HG02642 (cell line): ENCODE data around the gene ZDHHC3.
"Not testable (repeated sequence)": the region's sequence is repeated elsewhere in the genome, so short reads cannot be mapped to it uniquely, and the experiment has no call there.

ENCODE experiments used
- ATAC-seq: cut with Tn5 transposase; IDR thresholded peaks from one replicate; pipeline ENCODE4 v1.9.1; 2021; ENCODE audit warnings: mild to moderate bottlenecking; ENCODE audit not compliant: unreplicated experiment, poor library complexity

ZDHHC3 gene

DNA sequence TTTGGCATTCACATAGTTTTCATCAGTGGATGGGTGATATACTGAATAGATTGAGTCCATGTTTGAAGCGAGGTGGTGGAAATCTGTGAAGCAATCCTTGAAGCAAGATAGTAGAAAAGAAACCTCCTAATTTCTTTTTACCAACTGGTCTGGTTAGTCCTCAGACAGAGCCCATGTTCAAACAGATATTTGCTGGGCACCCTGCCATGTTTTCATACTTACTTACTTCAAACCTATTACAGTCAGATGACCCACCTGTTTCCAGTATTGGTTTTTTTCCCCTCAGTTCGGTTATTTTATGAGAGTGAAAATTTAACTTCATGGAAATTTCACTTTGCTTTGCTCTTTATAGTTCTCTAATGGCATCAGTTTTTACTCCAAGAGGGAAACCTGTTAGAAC lies 23.8 kb upstream of the ZDHHC3 start:
- ATAC-seq, result no peak

DNA sequence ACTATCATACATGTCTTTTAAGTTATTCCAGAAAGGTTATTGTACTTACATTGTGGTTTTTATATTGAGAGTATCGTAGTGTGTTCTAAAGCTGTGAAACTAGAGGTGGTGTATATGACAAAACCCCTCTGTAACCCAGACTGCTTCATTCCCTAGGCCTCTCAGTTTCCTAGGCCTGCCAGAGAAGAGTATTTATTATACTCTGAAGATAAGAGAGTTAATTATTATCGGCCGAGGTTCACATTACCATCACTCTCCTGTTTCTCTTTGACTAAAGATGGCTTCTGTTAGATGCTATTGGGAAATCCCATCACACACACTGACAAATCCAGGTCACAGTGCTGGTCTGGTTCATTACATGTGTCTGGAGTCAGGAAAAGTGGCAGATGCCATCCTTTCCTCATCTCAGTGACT lies 20.6 kb upstream of the ZDHHC3 start:
- peak; percentile 55 for ATAC-seq

DNA sequence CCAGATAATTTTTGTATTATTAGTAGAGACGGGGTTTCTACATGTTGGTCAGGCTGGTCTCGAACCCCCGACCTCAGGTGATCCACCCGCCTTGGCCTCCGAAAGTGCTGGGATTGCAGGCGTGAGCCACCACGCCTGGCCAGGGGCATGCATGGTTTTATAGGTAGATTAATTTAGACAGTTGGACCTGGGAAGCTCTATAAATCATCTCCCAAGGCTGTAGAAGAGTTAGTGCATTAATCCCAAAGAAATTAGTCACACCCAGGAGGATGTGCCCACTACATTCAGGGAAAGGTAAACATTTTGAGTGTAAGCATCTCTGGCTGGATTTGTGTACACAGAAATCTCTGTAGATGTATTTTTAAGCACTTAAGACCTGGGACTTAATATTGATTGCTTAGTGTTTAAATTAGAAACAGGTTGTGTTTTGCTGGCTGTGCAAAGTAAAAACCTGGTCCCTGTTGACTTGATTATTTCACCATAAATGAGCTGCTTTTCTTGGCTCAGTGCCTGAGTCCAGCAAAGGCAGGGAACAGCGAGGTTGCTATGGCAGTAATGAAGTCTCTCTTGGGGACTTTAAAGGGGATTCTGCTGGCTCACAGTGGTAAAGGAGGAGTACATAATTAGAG lies 19.3 kb upstream of the ZDHHC3 start:
- no peak for ATAC-seq

DNA sequence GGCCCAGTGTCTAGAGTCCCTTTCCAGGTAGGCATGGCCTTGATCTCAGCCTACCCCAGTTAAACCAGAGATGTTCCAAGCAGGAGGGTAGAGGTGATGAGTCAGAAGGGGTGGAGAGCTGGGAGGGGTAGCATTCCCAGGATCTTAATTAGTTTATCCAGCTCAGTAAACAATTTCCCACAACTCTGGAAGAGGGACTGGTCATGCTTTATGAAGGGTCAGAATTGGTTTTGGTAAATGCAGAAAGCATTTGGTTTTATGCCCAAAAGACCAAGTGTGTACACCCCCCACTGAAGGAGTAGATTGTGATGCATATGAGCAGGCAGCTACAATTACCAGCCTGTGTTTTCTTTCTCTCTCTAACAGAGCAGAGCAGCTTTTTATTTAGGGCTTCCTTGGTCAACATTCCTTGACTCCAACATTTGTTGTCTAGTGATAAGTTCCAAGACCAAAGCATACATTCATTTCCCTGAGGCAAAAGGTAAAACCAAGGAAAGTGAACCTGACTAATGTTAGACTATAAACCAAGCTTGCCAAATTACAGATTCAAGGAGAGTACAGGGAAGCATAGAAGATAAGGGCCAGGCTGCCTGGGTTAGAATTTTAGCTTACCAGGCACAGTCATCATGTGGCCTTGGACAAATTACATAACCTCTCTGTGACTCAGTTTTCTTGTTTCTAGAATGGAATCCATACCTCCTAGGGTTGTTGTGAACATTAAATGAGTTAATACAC lies 17.7 kb upstream of the ZDHHC3 start:
- no peak for ATAC-seq

DNA sequence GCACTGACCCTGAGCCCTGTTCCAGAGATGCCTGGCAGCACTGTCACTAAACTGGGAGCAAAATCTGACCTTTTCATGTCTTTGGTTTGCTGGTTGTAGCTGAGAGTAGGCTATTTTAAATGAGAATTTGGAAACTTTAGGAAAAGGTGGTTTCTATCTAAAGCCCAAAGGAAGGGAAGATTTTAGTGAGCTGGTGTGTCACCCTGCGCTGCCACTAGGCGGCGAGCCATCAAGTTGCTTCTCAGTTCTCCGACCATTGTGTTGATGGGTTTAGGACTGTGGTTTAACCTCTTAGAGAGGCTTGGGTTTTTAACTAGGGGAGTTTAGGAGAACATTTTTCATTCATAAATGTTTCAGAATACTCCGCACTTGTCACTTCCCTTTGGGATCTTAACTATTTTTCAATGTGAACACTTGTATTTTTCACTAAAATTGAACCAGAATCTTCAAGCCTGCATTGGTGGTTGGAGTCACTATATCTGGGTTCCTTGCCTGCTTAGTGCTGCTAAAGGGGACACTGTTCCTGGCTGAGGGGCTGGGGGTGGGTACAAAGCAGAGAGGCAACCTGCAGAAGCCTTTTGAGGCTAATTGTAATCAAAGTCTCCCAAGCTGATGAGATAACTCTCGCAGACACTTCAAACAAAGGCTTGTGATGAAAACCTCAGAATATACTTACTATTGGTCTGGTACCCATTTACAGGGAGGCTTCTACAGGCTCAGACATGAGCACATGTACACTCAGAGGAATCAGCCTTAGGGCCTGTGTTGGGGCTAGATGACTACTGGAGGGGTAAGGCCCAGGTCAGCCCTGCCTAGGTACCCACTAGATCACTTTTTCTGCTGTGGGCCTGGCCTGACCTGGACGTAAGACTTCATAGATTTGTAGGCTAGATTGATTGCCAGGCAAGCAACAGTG lies 16.8 kb upstream of the ZDHHC3 start:
- ATAC-seq, result no peak

DNA sequence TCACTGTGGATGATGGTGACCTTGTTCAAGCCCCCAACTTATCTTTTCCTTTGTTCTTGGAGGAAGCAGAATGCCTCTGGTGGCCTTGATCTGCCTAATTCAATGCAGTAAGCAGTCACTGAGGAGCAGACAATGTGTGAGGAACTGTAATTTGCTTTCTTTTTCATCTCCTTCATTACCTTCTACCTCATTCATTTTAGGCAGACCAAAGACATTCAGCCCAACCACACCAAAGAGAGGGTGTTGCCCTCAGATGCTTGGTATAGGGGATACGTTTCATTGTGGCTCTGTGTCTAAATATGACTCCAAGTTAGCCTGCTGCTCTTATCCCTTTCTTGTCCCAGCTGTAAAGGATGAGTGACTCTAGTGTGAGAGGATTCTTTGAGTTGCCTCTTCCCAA lies 15.4 kb upstream of the ZDHHC3 start:
- ATAC-seq, result no peak

DNA sequence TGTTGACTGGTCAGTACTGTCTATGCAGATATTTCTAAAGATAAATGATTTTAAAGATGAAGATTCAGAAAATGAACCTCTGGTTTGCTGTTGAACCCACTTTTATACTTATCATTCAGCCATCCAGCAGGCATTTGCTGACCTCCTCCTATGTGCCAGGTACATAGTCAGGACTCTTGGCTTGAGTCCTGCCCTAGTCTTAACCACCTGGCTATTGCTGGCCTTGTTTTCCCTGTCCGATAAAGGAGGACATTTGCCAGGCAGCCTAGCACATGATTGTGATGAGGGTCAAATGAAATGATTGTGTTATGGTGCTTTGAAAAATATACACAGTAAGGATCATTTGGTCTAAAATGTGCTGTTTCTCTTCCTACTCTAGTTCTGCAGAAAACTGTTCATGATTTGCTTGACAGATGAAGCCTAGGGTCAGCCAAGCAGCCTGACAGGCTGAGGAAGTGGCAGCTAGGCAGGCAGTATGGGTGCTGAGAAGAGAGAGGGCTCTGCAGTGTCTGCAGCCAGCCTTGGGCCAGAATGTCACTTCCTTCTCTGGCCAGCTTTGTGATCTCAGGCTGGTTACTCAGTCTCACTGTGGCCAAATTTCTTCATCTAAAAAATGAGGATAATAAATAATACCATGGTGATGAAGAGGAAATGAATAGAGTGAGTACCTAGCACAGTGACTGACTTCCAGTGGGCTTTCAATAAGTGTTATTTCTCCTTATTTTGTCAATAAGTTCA lies 13.8 kb upstream of the ZDHHC3 start:
- no peak for ATAC-seq

DNA sequence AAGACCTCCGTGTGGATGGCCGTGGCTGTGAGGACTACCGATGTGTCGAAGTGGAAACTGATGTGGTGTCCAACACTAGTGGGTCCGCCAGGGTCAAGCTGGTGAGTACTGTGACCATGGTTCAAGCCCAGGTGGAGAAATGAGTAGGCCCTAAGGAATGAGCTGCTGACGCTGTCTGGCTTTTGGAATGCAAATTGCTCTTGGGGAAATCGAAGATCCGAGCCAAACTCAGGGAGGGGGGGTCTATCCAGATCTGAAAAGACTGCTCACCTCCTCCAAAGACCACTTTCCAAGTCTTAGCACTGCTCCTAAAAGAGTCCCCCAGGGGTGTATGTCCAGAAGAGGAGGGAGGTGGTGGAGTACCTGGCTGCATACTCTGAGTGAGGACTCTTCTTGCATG lies 13.2 kb upstream of the ZDHHC3 start:
- ATAC-seq, result no peak

DNA sequence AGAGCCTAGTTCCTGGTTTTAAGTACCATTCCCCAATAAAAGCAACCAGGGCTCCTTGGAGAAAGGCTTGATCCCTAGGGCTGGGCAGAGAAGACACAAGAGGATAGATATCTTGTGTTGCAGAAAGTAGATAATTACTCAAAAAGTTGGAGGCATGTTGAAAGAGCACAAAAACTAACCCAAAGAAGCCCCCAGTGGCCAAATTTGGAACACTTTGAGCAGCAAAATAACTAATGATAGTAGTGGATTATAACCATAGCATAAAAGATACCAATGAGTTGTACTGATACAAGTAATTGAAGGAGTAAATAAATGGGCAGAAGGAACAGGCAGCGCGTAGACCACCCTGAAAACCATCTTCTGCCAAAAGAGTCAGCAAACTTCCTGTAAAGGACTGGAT lies 12.1 kb upstream of the ZDHHC3 start:
- no peak for ATAC-seq

DNA sequence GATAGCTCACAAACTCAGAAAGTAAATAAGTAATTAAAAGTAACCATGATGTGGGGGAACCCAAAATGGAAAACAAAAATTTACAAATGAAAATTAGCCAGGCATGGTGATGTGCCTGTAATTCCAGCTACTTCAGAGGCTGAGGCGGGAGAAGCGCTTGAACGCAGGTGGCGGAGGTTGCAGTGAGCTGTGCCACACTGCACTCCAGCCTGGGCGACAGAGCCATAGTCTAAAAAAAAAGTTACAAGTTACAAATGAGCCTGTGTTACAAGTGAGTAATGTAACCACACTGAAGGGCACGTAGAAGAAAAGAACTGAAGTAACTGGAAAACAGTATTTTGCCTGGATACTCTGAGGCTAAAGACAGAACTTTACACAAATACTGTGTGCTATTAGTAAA lies 11.4 kb upstream of the ZDHHC3 start:
- no peak for ATAC-seq

DNA sequence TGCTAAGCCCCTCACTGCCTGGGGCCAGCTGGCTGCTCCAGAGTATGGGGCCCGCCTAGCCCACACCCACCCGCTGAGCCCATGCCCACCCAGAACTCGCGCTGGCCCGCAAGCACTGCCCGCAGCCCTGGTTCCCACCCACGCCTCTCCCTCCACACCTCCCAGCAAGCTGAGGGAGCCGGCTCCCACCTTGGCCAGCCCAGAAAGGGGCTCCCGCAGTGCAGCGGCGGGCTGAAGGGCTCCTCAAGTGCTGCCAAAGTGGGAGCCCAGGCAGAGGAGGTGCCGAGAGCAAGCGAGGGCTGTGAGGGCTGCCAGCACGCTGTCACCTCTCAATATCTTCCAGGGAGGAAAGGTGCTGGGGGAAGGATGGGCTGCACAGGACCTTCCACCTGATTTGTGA lies 10.4 kb upstream of the ZDHHC3 start:
- not testable (repeated sequence) for ATAC-seq

DNA sequence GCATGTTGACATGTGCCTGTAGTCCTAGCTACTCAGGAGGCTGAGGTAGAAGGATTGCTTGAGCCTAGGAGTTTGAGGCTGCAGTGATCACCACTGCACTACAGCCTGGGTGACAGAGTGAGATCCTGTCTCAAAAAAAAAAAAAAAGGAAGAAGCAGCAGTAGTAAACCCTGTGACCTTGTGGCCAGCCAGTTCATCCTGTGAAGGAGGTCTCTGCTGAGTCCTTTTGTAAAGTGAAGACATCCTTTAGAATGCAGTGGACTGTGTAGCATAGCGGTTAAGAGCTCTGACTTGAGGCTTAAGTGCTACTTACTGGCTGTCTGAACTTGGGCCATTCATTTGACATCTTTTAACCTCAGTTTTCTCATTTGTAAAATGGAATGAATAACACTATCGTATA lies 8.4 kb upstream of the ZDHHC3 start:
- no peak for ATAC-seq

DNA sequence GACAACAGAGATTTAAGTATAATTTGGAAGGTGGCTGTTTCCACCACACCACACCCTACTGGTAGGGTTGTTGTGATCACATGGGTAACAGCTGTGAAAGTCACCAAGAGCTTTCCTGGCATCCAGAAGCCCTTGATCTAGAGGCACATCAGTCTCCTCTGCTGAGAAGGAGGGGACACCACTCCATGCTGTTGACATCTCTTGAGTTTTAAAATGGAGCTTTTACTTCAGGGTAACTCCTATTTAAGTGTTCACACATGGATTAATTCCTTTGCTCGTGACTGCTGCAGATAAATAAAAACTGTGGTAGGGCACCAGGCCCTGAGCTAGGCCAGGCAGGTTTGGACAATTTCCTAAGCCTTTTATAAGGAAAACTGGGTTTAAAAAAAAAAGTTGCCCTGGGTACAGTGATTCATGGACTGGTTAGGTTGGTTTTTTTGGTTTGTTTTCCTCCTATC lies 7.5 kb upstream of the ZDHHC3 start:
- ATAC-seq, result no peak

DNA sequence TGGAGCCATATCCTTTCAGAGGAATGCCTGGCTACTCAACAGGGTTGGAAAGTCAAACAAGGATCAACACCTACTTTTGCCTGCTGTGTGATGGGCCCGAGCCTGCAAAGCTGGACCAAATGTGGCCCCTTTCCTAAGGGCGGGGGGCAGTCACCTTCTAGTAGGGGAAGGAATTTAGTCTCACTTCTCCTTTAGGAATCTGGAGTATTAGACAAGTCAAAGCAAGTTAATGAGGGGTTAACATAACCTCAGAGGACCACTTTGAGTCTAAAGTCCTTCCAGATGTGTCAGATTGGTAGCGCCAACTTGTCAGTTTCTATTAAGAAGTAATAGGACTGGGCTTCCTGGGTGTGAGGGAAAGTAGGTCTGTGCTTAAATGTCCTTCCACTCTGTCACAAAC lies 6.8 kb upstream of the ZDHHC3 start:
- no peak for ATAC-seq

DNA sequence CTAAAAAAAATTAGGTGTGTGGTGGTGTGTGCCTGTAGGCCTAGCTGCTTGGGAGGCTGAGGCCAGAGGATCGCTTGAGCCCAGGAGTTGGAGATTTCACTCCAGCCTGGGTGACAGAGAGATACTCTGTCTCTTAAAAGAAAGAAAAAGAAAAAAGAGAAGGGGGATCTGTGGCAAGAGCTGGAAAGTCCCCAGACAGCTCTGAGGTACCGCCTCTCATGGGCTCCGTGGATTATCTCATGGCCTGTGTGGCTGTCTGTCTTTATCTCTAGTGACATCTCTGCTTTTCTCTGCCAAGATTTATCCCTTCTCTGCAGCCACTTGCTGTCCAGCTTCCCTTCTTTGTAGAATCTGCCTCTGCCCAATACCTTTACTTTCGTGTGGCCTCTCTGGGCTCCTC lies 5.8 kb upstream of the ZDHHC3 start:
- no peak for ATAC-seq

DNA sequence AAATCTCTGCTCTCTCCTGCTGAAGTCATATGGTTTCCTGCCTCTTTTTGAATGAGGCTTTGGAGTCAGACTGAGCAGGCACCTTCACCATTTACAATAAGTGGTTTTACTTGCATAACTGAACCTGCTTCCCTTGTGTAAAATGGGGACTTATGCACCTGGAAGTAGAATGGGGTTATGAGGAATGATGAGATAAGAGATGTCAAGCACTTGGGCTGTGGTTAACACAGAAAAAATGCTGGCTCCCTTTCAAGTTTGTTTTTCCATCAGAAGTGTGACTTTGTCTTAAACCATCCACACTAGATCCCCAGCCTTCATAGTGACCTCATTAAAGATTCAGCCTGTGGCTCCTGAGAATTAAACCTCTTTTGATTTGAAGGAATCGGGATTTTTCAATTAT lies 5.2 kb upstream of the ZDHHC3 start:
- no peak for ATAC-seq

DNA sequence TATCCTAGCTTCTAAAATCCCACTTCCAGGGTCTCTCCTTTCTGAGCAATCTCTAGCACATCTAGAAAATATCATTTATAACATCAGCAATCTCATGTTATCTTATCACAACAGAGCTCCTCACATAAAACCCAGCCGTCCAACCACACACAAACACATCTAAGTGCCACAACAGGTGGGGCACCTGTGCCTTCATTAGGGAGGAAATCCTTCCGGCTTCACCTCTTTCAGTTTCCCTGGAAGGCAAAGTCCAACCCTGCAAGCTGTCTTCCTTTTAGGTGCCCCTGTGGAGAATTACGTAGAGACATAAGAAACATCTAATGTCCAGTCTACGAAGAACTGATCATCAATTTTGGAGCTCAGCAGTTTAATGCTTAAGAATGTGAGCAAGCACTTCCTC lies 1.6 kb downstream of the ZDHHC3 start:
- ATAC-seq, result no peak

DNA sequence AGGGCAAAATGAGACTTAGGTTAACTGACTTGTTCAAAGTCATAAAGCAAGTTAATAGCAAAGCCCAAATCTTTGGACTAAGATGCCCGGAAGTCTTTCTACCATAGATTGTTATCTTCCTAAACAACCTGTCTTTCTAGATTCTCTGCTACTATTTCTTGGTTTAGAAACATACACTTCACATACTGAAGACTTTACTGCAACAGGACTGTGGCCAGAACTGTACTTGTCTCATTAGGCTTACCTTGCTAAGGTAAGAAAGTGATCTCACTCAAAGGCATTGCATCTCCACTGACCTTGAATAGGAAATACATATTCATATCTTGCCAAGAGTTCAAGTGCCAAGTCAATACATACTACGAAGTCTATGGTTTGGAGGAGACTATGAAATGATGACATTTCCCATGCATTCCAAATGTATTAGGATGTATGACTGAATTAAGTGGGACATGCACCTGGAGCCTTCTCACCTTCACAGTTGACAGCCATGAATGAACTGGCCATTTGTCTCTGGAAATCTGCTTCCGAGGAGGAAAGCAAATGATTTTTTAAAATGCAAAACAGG lies 5.0 kb downstream of the ZDHHC3 start:
- no peak for ATAC-seq

DNA sequence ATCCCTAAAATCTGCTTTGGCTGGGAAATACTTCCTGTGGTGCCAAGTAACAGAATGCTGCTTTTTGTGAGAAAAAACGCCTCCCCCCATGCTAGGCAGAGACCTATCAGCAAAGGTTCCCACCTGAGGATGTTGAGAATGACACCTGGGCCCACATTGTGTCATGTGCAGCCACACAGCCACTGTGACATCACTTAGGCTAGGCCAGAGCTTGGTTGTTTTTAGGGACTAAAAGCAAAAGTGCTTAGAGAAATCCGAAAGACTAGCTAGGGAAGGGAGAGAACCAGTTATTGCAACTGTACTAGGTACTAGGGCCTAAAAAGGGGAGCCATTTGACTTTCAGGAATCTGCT lies 6.2 kb downstream of the ZDHHC3 start:
- no peak for ATAC-seq

DNA sequence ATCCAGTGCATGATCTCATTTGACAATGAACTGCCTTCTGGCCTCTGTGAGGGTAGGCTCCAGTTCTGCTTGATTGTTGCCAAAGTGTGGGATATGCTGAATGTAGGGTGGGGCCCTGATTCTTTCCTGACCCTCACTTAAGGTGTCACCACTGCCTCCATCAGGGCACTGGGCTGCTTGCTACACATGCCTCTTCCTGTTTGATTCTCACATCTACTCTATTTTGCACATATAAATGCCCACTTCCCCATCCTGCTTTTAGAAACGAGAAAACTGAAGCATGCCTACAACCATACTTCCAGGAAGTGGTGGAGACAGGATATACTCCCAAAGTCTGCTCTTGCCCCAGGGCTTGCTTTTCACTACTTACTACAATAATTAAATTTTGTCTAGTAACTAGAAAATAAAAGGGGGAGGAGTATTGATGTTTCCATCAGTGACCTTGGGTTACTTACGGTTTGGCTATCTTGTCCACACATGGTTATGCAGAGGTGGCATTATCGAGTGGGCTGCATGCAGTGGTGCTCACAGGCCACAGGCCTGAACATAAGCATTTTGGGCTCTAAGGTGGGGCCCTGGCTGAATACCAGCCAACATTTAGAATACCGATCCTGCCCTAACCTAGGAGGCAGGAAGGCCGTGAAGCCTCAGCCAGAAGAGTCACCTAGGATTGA lies 6.7 kb downstream of the ZDHHC3 start:
- ATAC-seq, result no peak
